Chondrocyte (in vitro differentiated cells): Measurements from ENCODE around the gene CHST12. TPM values are rescaled to one million over a fixed set of nuclear protein-coding genes. Genes with fewer than 3 reads are reported as not detected.

Source experiments
- DNase-seq: peaks from one replicate; pipeline ENCODE4 v3.0.0; 2021; ENCODE audit warnings: mixed read lengths, low spot score
- H3K27ac Mint-ChIP-seq: one replicate; pipeline ENCODE4 v1.8.0; 2021; ENCODE audit warnings: mild to moderate bottlenecking, moderate library complexity, mixed read lengths; ENCODE audit not compliant: unreplicated experiment
- H3K27me3 Mint-ChIP-seq: 2 replicates; pipeline ENCODE4 v1.8.0; 2021; ENCODE audit warnings: low read depth, mixed read lengths
- H3K36me3 Mint-ChIP-seq: 2 replicates; pipeline ENCODE4 v1.8.0; 2021; ENCODE audit warnings: low read depth, mixed read lengths
- H3K4me1 Mint-ChIP-seq: 2 replicates; pipeline ENCODE4 v1.8.0; 2021; ENCODE audit warnings: low read depth, mild to moderate bottlenecking, mixed read lengths
- H3K4me3 Mint-ChIP-seq: one replicate; pipeline ENCODE4 v1.8.0; 2021; ENCODE audit warnings: mild to moderate bottlenecking, moderate library complexity, mixed read lengths; ENCODE audit not compliant: unreplicated experiment
- H3K9me3 Mint-ChIP-seq: 2 replicates; pipeline ENCODE4 v1.8.0; 2021; ENCODE audit warnings: low read depth, mixed read lengths
- CTCF ChIP-seq: fragments of 200-600 bp; sonication (generic); IDR thresholded peaks from 2 replicates; pipeline ENCODE4 v1.5.0; 2021; ENCODE audit warnings: antibody characterized with exemption, mild to moderate bottlenecking, moderate library complexity
- total RNA-seq: library from RNA; stranded (reverse); gene quantifications from 3 replicates; pipeline ENCODE4 v1.2.1, GENCODE V29; 2021

The CHST12 gene
- total RNA-seq, 1 donor from 2014 or later, result 22.4 TPM

GRCh38 chr7:2490181-2490651 is 86.8 kb downstream of the CHST12 start:
- Mint-ChIP-seq H3K36me3 (no peaks in the 10 kb centered on the region), H3K27me3 (no peaks in the 10 kb centered on the region), H3K4me1 (peaks cover 36% of the 10 kb centered on the region), H3K9me3 (peaks cover 7% of the 10 kb centered on the region), H3K27ac (no peak overlapping the region), H3K4me3 (no peak overlapping the region)
- DNase-seq, result no peak
- no peak for TF ChIP-seq CTCF

- H3K27me3 Mint-ChIP-seq, result no peaks in the 10 kb centered on the region
- H3K27ac Mint-ChIP-seq, result no peak overlapping the region
- DNase-seq, result no peak
- peaks cover 7% of the 10 kb centered on the region for H3K9me3 Mint-ChIP-seq
- no peak overlapping the region for H3K4me3 Mint-ChIP-seq
- no peaks in the 10 kb centered on the region for H3K36me3 Mint-ChIP-seq
- no peak for TF ChIP-seq CTCF
- peaks cover 34% of the 10 kb centered on the region for H3K4me1 Mint-ChIP-seq
Observed at GRCh38 chr7:2492038-2492437, 88.6 kb downstream of the CHST12 start.

- DNase-seq, result no peak
- Mint-ChIP-seq H3K4me1 (peaks cover 24% of the 10 kb centered on the region), H3K27ac (no peak overlapping the region), H3K36me3 (no peaks in the 10 kb centered on the region), H3K4me3 (no peak overlapping the region), H3K9me3 (peaks cover 7% of the 10 kb centered on the region), H3K27me3 (no peaks in the 10 kb centered on the region)
- TF ChIP-seq CTCF, result no peak
Observed at GRCh38 chr7:2493205-2494164, 90.1 kb downstream of the CHST12 start.

GRCh38 chr7:2494191-2495130 is 91.0 kb downstream of the CHST12 start:
- no peaks in the 10 kb centered on the region for H3K27me3 Mint-ChIP-seq
- no peak for DNase-seq
- no peak overlapping the region for H3K4me3 Mint-ChIP-seq
- peaks cover 18% of the 10 kb centered on the region for H3K4me1 Mint-ChIP-seq
- no peak for TF ChIP-seq CTCF
- no peak overlapping the region for H3K27ac Mint-ChIP-seq
- H3K9me3 Mint-ChIP-seq, result peaks cover 7% of the 10 kb centered on the region
- H3K36me3 Mint-ChIP-seq, result no peaks in the 10 kb centered on the region
